ENCODE measurements around the gene ZNF613. TPM values are rescaled to one million over a fixed set of nuclear protein-coding genes. Genes with fewer than 3 reads are reported as not detected.
"Not testable (repeated sequence)": the region's sequence is repeated elsewhere in the genome, so short reads cannot be mapped to it uniquely, and the experiment has no call there.

The ZNF613 gene
- total and polyA plus RNA-seq, 12 donors, result 2.4 to 7.1 (median 5.1) TPM

- Histone ChIP-seq H3K9me3 (peaks cover 0 to 100% (median 91%) of the 10 kb centered on the region in 11 donors), H3K36me3 (peaks cover 6 to 74% (median 58%) of the 10 kb centered on the region in 9 donors), H3K27ac (no peak overlapping the region), H3K4me3 (no peak overlapping the region), H3K27me3 (no peaks in the 10 kb centered on the region), H3K4me1 (peaks cover 0 to 6% (median 0%) of the 10 kb centered on the region in 9 donors)
- ATAC-seq (no peak), DNase-seq (no peak)
- no peak for TF ChIP-seq CTCF (IDR thresholded peaks at IDR 0.05)
- intact Hi-C loops (cut with DNase I), result no loop called here
- WGBS, 2 donors, result 91 to 93% methylated on average over 7 of the region's 7 CpGs
These were observed 17.7 kb downstream of the ZNF613 start for GRCh38 chr19:51944798-51945552.

GRCh38 chr19:51946602-51947001 lies 19.3 kb downstream of the ZNF613 start:
- ATAC-seq (no peak), DNase-seq (no peak)
- Histone ChIP-seq H3K36me3 (peaks cover 6 to 58% (median 42%) of the 10 kb centered on the region in 9 donors), H3K4me3 (no peak overlapping the region), H3K9me3 (peaks cover 0 to 100% (median 81%) of the 10 kb centered on the region in 11 donors), H3K4me1 (peaks cover 0 to 6% (median 0%) of the 10 kb centered on the region in 9 donors), H3K27ac (no peak overlapping the region), H3K27me3 (no peaks in the 10 kb centered on the region)
- WGBS, 2 donors, result 94 to 98% methylated on average over 1 of the region's 1 CpG
- no peak for TF ChIP-seq CTCF (IDR thresholded peaks at IDR 0.05)
- intact Hi-C loops (cut with DNase I), result no loop called here

GRCh38 chr19:51948975-51949374 lies 21.7 kb downstream of the ZNF613 start:
- ATAC-seq, result peak in 5 of 8 donors; percentile 41 to 82 (median 62)
- peaks cover 0 to 94% (median 59%) of the 10 kb centered on the region in 11 donors for H3K9me3 ChIP-seq
- H3K4me3 ChIP-seq, result peak overlapping the region in 8 of 10 donors; percentile 9 to 54 (median 44)
- intact Hi-C loops (cut with DNase I), result no loop called here
- DNase-seq, result peak; percentile 48 to 61
- no peak for TF ChIP-seq CTCF (IDR thresholded peaks at IDR 0.05)
- peaks cover 0 to 34% (median 18%) of the 10 kb centered on the region in 9 donors for H3K36me3 ChIP-seq
- WGBS, 2 donors, result 9 to 10% methylated on average over 25 of the region's 25 CpGs
- H3K4me1 ChIP-seq, result peaks cover 0 to 6% (median 0%) of the 10 kb centered on the region in 9 donors
- peak overlapping the region in 2 of 10 donors; percentile 17 to 36 for H3K27ac ChIP-seq
- no peaks in the 10 kb centered on the region for H3K27me3 ChIP-seq

- intact Hi-C loops (cut with DNase I), result not testable (repeated sequence)
- 79 to 81% methylated on average over 4 of the region's 4 CpGs for WGBS, 2 donors
These were observed 30.6 kb downstream of the ZNF613 start for GRCh38 chr19:51957846-51958245.

More at GRCh38 chr19:51957846-51958245, 30.6 kb downstream of the ZNF613 start:
- ATAC-seq, H3K27me3 ChIP-seq, H3K4me3 ChIP-seq, DNase-seq, H3K27ac ChIP-seq: not testable (repeated sequence)
- Histone ChIP-seq H3K4me1 (peaks cover 0 to 22% (median 4%) of the 10 kb centered on the region in 9 donors), H3K36me3 (peaks cover 0 to 14% (median 4%) of the 10 kb centered on the region in 9 donors), H3K9me3 (peaks cover 0 to 95% (median 11%) of the 10 kb centered on the region in 11 donors)

Measured in heart right ventricle (tissue), 16 donors.